Left lung (tissue), 10 donors: Measurements from ENCODE around the gene ASB16. TPM values are rescaled to one million over a fixed set of nuclear protein-coding genes. Genes with fewer than 3 reads are reported as not detected.

ENCODE experiments used
- ATAC-seq: fragments of 200-7000 bp; cut with Tn5 transposase; one replicate; pipeline ENCODE4 v1.9.1; 2020; ENCODE audit warnings: moderate library complexity
- DNase-seq, 4 donors: peaks; one replicate each; pipeline ENCODE4 v3.0.0-alpha.2; 2013 to 2020
- H3K27ac ChIP-seq, 2 donors: fragments of 200-600 bp; sonication (generic) in 1 of 2; one replicate each; pipeline versions ENCODE4 v1.5.0 to v1.8.0; 2020 to 2021
- H3K27me3 ChIP-seq, 2 donors: fragments of 200-600 bp; sonication (generic) in 1 of 2; one replicate each; pipeline versions ENCODE4 v1.5.0 to v1.8.0; 2020 to 2021
- H3K36me3 ChIP-seq, 2 donors: fragments of 200-600 bp; sonication (generic) in 1 of 2; one replicate each; pipeline versions ENCODE4 v1.5.0 to v1.8.0; 2020 to 2021
- H3K4me1 ChIP-seq, 2 donors: fragments of 200-600 bp; one replicate each; pipeline ENCODE4 v1.8.0; 2021
- H3K4me3 ChIP-seq, 2 donors: fragments of 200-600 bp; sonication (generic) in 1 of 2; one replicate each; pipeline versions ENCODE4 v1.5.0 to v1.8.0; 2020 to 2021; ENCODE audit warnings: mild to moderate bottlenecking in 1 of 2
- H3K9me3 ChIP-seq, 2 donors: fragments of 200-600 bp; sonication (generic) in 1 of 2; one replicate each; pipeline versions ENCODE4 v1.5.0 to v1.8.0; 2020 to 2021
- CTCF ChIP-seq, 2 donors: fragments of 200-600 bp; sonication (generic) in 1 of 2; IDR thresholded peaks; one replicate each; pipeline versions ENCODE4 v1.5.0 to v1.8.0; 2021; ENCODE audit warnings: antibody characterized with exemption in 2 of 2
- intact Hi-C, 2 donors: fragments of 100-400 bp; cut with DNase I; formaldehyde crosslinking; loops; one replicate each; pipeline versions ENCODE4 v1.11.2 to v1.14.2; 2022
- polyA plus RNA-seq, 6 donors: library from polyadenylated mRNA; unstranded; fragments of 120-200 nt; gene quantifications; one replicate each; pipeline ENCODE4 v1.2.1, GENCODE V29; 2013; ENCODE audit not compliant: insufficient read length in 6 of 6
- total RNA-seq, 2 donors: library from RNA; stranded (reverse); fragmentation: NEBNext Ultra II Directional; extraction: Animal tissue kit (Norgen Biotek cat#: 25700); gene quantifications; one replicate each; pipeline ENCODE4 v1.2.1, GENCODE V29; 2021
- donor health status: DM: no; HTN: yes; CAD: no.
- donor health status: DM: no; HTN: no; CAD: no.

The ASB16 gene
- total and polyA plus RNA-seq, 8 donors = 2.4 to 3.8 (median 3.5) TPM; not detected in 2

- Histone ChIP-seq H3K4me1 (peaks cover 8 to 55% of the 10 kb centered on the region in 2 donors), H3K9me3 (no peaks in the 10 kb centered on the region), H3K4me3 (no peak overlapping the region), H3K27me3 (no peaks in the 10 kb centered on the region), H3K27ac (no peak overlapping the region), H3K36me3 (peaks cover 0 to 62% of the 10 kb centered on the region in 2 donors)
- intact Hi-C loops = no loop called here
- no peak for DNase-seq
- TF ChIP-seq CTCF (IDR thresholded peaks at IDR 0.05) = no peak
- no peak for ATAC-seq
Measured at GRCh38 chr17:44207743-44208142, 37.2 kb downstream of the ASB16 start.

DNA sequence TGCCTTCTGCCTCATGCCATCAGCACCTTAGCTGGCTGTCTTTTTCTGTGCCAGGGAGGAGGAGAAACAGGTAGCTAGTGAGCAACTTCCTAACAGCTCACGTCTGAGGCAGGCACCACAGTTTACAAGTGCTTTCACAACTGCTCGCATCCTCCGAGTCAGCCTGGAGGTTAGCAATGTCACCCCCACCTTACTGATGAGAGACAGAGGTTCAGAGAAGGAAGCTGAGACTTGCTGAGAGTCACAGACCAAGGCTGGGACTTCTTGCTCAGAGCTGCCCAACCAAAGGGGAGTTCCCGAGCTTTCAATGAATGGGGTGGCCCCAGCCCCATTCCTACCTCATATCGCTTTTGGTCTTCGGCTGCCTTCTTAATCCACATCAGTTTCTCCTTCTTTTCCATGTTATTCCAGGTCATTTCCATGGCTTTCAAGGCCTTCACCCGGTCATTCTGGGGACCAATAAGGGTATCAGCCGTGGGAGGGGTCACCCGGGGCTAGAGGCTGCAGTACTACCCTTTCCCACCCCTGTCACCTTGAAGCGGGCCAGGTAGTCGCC is 39.4 kb downstream of the ASB16 start:
- peak overlapping the region in 1 of 2 donors; percentile 67 for H3K27ac ChIP-seq
- no peaks in the 10 kb centered on the region for H3K9me3 ChIP-seq
- H3K27me3 ChIP-seq = no peaks in the 10 kb centered on the region
- intact Hi-C loops = loop anchor here (5.0 to 10.0 kb wide), 2 partner anchors 115 to 117 kb away; partner anchors contain the start of gene SLC25A39 (in 1 of the 2)
- ATAC-seq (no peak), DNase-seq (no peak)
- TF ChIP-seq CTCF (IDR thresholded peaks at IDR 0.05) = no peak
- peaks cover 8 to 33% of the 10 kb centered on the region in 2 donors for H3K4me1 ChIP-seq
- no peak overlapping the region for H3K4me3 ChIP-seq
- peaks cover 0 to 80% of the 10 kb centered on the region in 2 donors for H3K36me3 ChIP-seq

- Histone ChIP-seq H3K4me3 (no peak overlapping the region), H3K4me1 (peaks cover 8 to 32% of the 10 kb centered on the region in 2 donors), H3K27me3 (no peaks in the 10 kb centered on the region), H3K9me3 (no peaks in the 10 kb centered on the region), H3K27ac (peak overlapping the region in 1 of 2 donors; percentile 67), H3K36me3 (peaks cover 0 to 87% of the 10 kb centered on the region in 2 donors)
- ATAC-seq (peak; percentile 97), DNase-seq (peak; percentile 72 to 99 (median 90))
- intact Hi-C loops = loop anchor here (5.0 to 10.0 kb wide), 2 partner anchors 114 to 117 kb away; partner anchors contain the start of gene SLC25A39 (in 1 of the 2)
- peak; percentile 95 to 100 for TF ChIP-seq CTCF (IDR thresholded peaks at IDR 0.05)
Measured at GRCh38 chr17:44210342-44211192, 40.1 kb downstream of the ASB16 start.

GRCh38 chr17:44211281-44212265 is 41.1 kb downstream of the ASB16 start:
- DNase-seq = peak in 1 of 4 donors; percentile 64
- Histone ChIP-seq H3K4me3 (no peak overlapping the region), H3K4me1 (peaks cover 8 to 41% of the 10 kb centered on the region in 2 donors), H3K27ac (peak overlapping the region in 1 of 2 donors; percentile 53), H3K9me3 (no peaks in the 10 kb centered on the region), H3K27me3 (no peaks in the 10 kb centered on the region), H3K36me3 (peaks cover 0 to 95% of the 10 kb centered on the region in 2 donors)
- intact Hi-C loops = loop anchor here (5.0 to 10.0 kb wide), 2 partner anchors 113 to 116 kb away; partner anchors contain the start of gene SLC25A39 (in 1 of the 2)
- ATAC-seq = no peak
- no peak for TF ChIP-seq CTCF (IDR thresholded peaks at IDR 0.05)
